Thyroid gland (tissue), 4 donors: Measurements from ENCODE around the gene PTMS. TPM values are rescaled to one million over a fixed set of nuclear protein-coding genes. Genes with fewer than 3 reads are reported as not detected.

Experiments used
- DNase-seq, 2 donors: peaks; one replicate each; pipeline ENCODE4 v3.0.0-alpha.2; 2019
- H3K27ac ChIP-seq, 3 donors: fragments of 200-600 bp; sonication (generic); 1 replicate in 2 of 3; 2 replicates in 1 of 3; pipeline ENCODE4 v1.5.1; 2016 to 2019; ENCODE audit warnings: mild to moderate bottlenecking in 1 of 3, moderate library complexity in 1 of 3
- H3K27me3 ChIP-seq: fragments of 200-600 bp; sonication (generic); one replicate; pipeline ENCODE4 v1.5.1; 2019
- H3K36me3 ChIP-seq, 2 donors: fragments of 200-600 bp; sonication (generic); one replicate each; pipeline ENCODE4 v1.5.1; 2016 to 2019
- H3K4me1 ChIP-seq, 2 donors: fragments of 200-600 bp; sonication (generic); one replicate each; pipeline ENCODE4 v1.5.1; 2017 to 2019
- H3K4me3 ChIP-seq, 3 donors: fragments of 200-600 bp; sonication (generic); replicated peaks in 1 of 3; 1 replicate in 2 of 3; 2 replicates in 1 of 3; pipeline ENCODE4 v1.5.1; 2016; ENCODE audit warnings: mild to moderate bottlenecking in 1 of 3
- H3K9me3 ChIP-seq: fragments of 200-600 bp; sonication (generic); one replicate; pipeline ENCODE4 v1.5.1; 2017
- CTCF ChIP-seq, 6 experiments: fragments of 200-600 bp in 3 of 6; fragments of 450-650 bp in 3 of 6; sonication (generic) in 3 of 6; IDR thresholded peaks; one replicate each; pipeline ENCODE4 v1.5.1; 2016 to 2019; ENCODE audit warnings: antibody characterized with exemption in 6 of 6, mild to moderate bottlenecking in 2 of 6, inconsistent platforms in 1 of 6, moderate library complexity in 1 of 6
- POLR2A ChIP-seq, 2 donors: fragments of 450-650 bp; IDR thresholded peaks; one replicate each; pipeline ENCODE4 v1.6.1; 2017; ENCODE audit warnings: antibody characterized with exemption in 2 of 2, mild to moderate bottlenecking in 2 of 2, moderate library complexity in 1 of 2
- WGBS, 2 donors: methylation state at CpG; one replicate each; pipeline ENCODE4 v1.1.5; 2017; 5-methylcytosine and 5-hydroxymethylcytosine counted together
- intact Hi-C: fragments of 100-400 bp; cut with DNase I; formaldehyde crosslinking; loops from one replicate; pipeline ENCODE4 v1.15.1; 2023
- total RNA-seq, 4 donors: library from RNA; depleted of rRNA; stranded (reverse); fragments of >200 nt; gene quantifications; one replicate each; pipeline ENCODE4 v1.2.3, GENCODE V29; 2016

The PTMS gene
- total RNA-seq, result 100 to 1,000 TPM in 2 of 4 donors, 10 to 100 TPM in 2; 60.0 to 186 (median 103) TPM

GRCh38 chr12:6765634-6766581 is at the start of gene PTMS:
TSS of gene PTMS (plus strand) at chr12:6766363. CDS start at chr12:6766706, 343 bp downstream.
- TF ChIP-seq CTCF (IDR thresholded peaks at IDR 0.05) (no peak), POLR2A (IDR thresholded peaks at IDR 0.05) (peak; percentile 58 to 91)
- peaks cover 26 to 40% of the 10 kb centered on the region in 2 donors for H3K4me1 ChIP-seq

GRCh38 chr12:6716874-6717437 is 49.2 kb upstream of the PTMS start:
- Histone ChIP-seq H3K27me3 (no peaks in the 10 kb centered on the region), H3K27ac (no peak overlapping the region), H3K36me3 (no peaks in the 10 kb centered on the region), H3K4me3 (no peak overlapping the region), H3K4me1 (no peaks in the 10 kb centered on the region), H3K9me3 (no peaks in the 10 kb centered on the region)
- 82 to 91% methylated on average over 10 of the region's 10 CpGs for WGBS, 2 donors
- no peak for DNase-seq
- intact Hi-C loops, result no loop called here
- TF ChIP-seq CTCF (IDR thresholded peaks at IDR 0.05) (no peak), POLR2A (IDR thresholded peaks at IDR 0.05) (no peak)

More at GRCh38 chr12:6765634-6766581, at the start of gene PTMS:
- 4 to 6% methylated on average over 25 to 28 of the region's 63 CpGs for WGBS, 2 donors
- Histone ChIP-seq H3K9me3 (no peaks in the 10 kb centered on the region), H3K27ac (peak within 1 kb of the TSS; percentile 75 to 97 (median 94)), H3K36me3 (peaks cover 4 to 11% of the 10 kb centered on the region in 2 donors), H3K27me3 (no peaks in the 10 kb centered on the region), H3K4me3 (peak within 1 kb of the TSS; percentile 47 to 89 (median 69))
- DNase-seq, result peak; percentile 76 to 82
- intact Hi-C loops, result no loop called here

- Histone ChIP-seq H3K36me3 (peaks cover 0 to 1% of the 10 kb centered on the region in 2 donors), H3K27me3 (no peaks in the 10 kb centered on the region), H3K4me1 (peaks cover 4 to 11% of the 10 kb centered on the region in 2 donors), H3K9me3 (no peaks in the 10 kb centered on the region), H3K4me3 (no peak overlapping the region), H3K27ac (no peak overlapping the region)
- intact Hi-C loops, result loop anchor here (10.0 kb wide), 1 partner anchor 58 kb away; the partner anchor contains the start of gene ING4
- 88 to 92% methylated on average over 3 of the region's 3 CpGs for WGBS, 2 donors
- no peak for DNase-seq
- TF ChIP-seq POLR2A (IDR thresholded peaks at IDR 0.05) (no peak), CTCF (IDR thresholded peaks at IDR 0.05) (no peak)
Measured at GRCh38 chr12:6722863-6723262, 43.3 kb upstream of the PTMS start.

- no peaks in the 10 kb centered on the region for H3K9me3 ChIP-seq
- no peaks in the 10 kb centered on the region for H3K27me3 ChIP-seq
- H3K4me3 ChIP-seq, result peak within 1 kb of the TSS; percentile 29 to 47 (median 37)
- H3K36me3 ChIP-seq, result peaks cover 9 to 11% of the 10 kb centered on the region in 2 donors
- intact Hi-C loops, result loop anchor here (10.0 kb wide), 1 partner anchor 59 kb away; the partner anchor contains the start of gene ING4
- peak within 1 kb of the TSS; percentile 51 to 69 (median 66) for H3K27ac ChIP-seq
- peak in 1 of 6 experiments; percentile 6 for TF ChIP-seq CTCF (IDR thresholded peaks at IDR 0.05)
- TF ChIP-seq POLR2A (IDR thresholded peaks at IDR 0.05), result peak in 1 of 2 donors; percentile 64
- DNase-seq, result peak; percentile 99
- 0 to 1% methylated on average over 28 of the region's 49 CpGs for WGBS, 2 donors
- H3K4me1 ChIP-seq, result peaks cover 4 to 11% of the 10 kb centered on the region in 2 donors
Measured at GRCh38 chr12:6723607-6724408, 42.4 kb upstream of the PTMS start, which contains the start of gene COPS7A. TSS of gene COPS7A (plus strand) at chr12:6724046. CDS start at chr12:6724657, 611 bp downstream.
